PFSK-1 (cell line): Measurements from ENCODE around the gene NCKAP1.

Experiments
- POLR2AphosphoS5 ChIP-seq: IDR thresholded peaks from 2 replicates; pipeline ENCODE4 v1.6.1; 2012; ENCODE audit warnings: low read depth, mild to moderate bottlenecking, control low read depth, low read length, moderate library complexity
- SIN3A ChIP-seq: IDR thresholded peaks from 2 replicates; pipeline ENCODE4 v1.6.1; 2012; ENCODE audit warnings: mild to moderate bottlenecking, low read length, moderate library complexity, borderline replicate concordance; ENCODE audit not compliant: insufficient read depth
- TAF1 ChIP-seq: IDR thresholded peaks from 2 replicates; pipeline ENCODE4 v1.6.1; 2012; ENCODE audit warnings: low read length, control low read depth, borderline replicate concordance; ENCODE audit not compliant: insufficient read depth
- TF ChIP-seq, protein P1 (sequence below), 2 experiments: IDR thresholded peaks; 2 replicates each; pipeline versions ENCODE4 v1.6.1 to v1.8.0; 2011 to 2012; ENCODE audit warnings: low read depth in 2 of 2, low read length in 2 of 2, control low read depth in 1 of 2, inconsistent platforms in 1 of 2, mild to moderate bottlenecking in 1 of 2, moderate library complexity in 1 of 2; ENCODE audit not compliant: insufficient read depth in 1 of 2

DNA sequence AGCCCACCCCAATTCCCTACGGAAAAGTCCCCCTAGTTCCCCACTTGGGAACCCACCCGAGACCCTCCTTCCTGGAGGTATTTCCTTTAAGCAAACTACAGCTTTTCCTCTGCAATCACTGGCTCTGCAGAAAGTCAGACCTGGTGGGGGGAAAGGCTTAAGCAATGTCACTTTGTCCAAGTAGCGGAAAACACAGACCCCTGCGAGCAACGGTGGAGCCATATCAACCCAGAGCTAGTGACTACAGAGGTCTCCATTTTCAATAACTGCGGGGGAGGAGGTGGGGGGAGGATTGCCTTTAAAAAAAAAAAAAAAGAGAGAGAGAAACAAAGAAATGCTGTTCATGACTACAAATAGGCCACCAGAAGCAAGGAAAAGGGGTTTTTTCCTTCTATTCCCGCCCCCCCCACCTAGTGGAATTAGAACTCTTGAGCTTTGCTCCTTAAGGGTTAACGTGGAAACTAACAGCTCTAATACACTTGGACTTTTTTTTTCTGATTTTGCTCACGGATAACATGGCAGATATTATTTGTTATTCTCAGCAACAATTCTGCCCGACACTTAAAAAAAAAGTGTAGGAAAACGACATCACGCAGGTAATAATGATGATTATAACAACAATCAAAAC is 170.7 kb downstream of the NCKAP1 start:
- no peak for TF ChIP-seq SIN3A
- TF ChIP-seq POLR2AphosphoS5, result no peak
- TF ChIP-seq TAF1, result no peak
- TF ChIP-seq, protein P1, sequence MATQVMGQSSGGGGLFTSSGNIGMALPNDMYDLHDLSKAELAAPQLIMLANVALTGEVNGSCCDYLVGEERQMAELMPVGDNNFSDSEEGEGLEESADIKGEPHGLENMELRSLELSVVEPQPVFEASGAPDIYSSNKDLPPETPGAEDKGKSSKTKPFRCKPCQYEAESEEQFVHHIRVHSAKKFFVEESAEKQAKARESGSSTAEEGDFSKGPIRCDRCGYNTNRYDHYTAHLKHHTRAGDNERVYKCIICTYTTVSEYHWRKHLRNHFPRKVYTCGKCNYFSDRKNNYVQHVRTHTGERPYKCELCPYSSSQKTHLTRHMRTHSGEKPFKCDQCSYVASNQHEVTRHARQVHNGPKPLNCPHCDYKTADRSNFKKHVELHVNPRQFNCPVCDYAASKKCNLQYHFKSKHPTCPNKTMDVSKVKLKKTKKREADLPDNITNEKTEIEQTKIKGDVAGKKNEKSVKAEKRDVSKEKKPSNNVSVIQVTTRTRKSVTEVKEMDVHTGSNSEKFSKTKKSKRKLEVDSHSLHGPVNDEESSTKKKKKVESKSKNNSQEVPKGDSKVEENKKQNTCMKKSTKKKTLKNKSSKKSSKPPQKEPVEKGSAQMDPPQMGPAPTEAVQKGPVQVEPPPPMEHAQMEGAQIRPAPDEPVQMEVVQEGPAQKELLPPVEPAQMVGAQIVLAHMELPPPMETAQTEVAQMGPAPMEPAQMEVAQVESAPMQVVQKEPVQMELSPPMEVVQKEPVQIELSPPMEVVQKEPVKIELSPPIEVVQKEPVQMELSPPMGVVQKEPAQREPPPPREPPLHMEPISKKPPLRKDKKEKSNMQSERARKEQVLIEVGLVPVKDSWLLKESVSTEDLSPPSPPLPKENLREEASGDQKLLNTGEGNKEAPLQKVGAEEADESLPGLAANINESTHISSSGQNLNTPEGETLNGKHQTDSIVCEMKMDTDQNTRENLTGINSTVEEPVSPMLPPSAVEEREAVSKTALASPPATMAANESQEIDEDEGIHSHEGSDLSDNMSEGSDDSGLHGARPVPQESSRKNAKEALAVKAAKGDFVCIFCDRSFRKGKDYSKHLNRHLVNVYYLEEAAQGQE (IDR thresholded peaks at IDR 0.05; ENCODE audit: insufficient read depth in 1 of 2, low read depth in 2 of 2, low read length in 2 of 2), result no peak
